Astrocyte (in vitro differentiated cells and primary cell): ENCODE data around the gene ZCCHC24.

Experiments
- CTCF ChIP-seq: IDR thresholded peaks from 2 replicates; pipeline ENCODE4 v1.5.1; 2011; ENCODE audit warnings: low read depth, mild to moderate bottlenecking, inconsistent platforms, low read length, moderate library complexity; ENCODE audit not compliant: insufficient read depth
- EZH2 ChIP-seq: IDR thresholded peaks from 2 replicates; pipeline ENCODE4 v1.6.1; 2012; ENCODE audit warnings: mild to moderate bottlenecking, low read length, inconsistent platforms; ENCODE audit not compliant: insufficient read depth

- TF ChIP-seq CTCF (no peak), EZH2 (no peak)
These were observed 30.5 kb upstream of the ZCCHC24 start for GRCh38 chr10:79475877-79476276.
